ENCODE data around the gene CASP3. TPM values are rescaled to one million over a fixed set of nuclear protein-coding genes. Genes with fewer than 3 reads are reported as not detected.

The CASP3 gene
- total and polyA plus RNA-seq, 11 donors: 7.3 to 32.0 (median 15.8) TPM

DNA sequence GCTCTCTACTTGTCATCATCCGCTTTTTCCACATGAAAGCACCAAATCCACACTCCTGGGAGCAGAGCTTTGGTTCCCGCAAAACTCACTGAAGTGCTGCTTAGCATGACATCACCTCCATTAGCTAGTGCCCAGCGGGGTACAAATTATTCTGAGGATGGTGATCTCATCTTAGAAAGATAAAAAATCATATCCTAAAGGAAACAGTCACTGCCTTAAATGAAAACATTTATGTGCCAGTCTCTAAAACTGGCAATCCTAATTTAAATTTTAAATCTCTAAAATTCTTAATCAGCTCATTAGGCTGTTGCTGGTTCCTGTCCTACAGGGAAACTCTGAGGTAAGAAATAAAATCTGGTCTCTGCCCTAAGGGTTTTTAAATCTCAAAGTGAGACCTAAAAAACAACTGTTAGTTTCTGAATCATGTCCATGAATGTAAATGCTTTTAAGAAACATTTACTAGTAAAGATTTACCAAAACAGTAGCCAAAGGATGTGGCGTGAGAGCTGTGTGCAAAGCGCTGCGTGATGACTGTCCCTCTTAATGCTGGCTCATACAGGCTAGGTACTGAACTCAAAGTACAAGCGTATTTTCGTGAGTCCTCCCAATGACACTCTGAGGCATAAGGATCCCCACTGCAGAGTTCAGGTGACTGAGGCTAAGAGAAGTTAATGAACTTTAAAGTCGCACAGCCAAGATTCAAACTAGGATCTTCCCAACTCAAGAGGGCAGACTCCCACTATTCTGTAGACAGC lies 4.5 kb downstream of the CASP3 start:
- intact Hi-C loops (cut with DNase I): loop anchor here in 9 of 10 donors (5.0 to 10.0 kb wide), 11 partner anchors 88 to 382 kb away; partner anchors contain the start of genes CENPU (in 6 of the 9), IRF2 (in 3 of the 9) and ACSL1 (in 1 of the 9)
- no peaks in the 10 kb centered on the region for H3K9me3 ChIP-seq
- no peak for ATAC-seq
- TF ChIP-seq POLR2A (IDR thresholded peaks at IDR 0.05) (no peak), CTCF (IDR thresholded peaks at IDR 0.05) (no peak)
- H3K27ac ChIP-seq: peak overlapping the region in 7 of 12 donors; percentile 16 to 99 (median 46)
- DNase-seq: no peak
- peaks cover 0 to 50% (median 0%) of the 10 kb centered on the region in 9 donors for H3K36me3 ChIP-seq
- WGBS, 4 donors: 72 to 76% (median 74%) methylated on average over 9 of the region's 9 CpGs
- no peaks in the 10 kb centered on the region for H3K27me3 ChIP-seq
- no peak overlapping the region for H3K4me3 ChIP-seq
- peaks cover 5 to 76% (median 60%) of the 10 kb centered on the region in 12 donors for H3K4me1 ChIP-seq

DNA sequence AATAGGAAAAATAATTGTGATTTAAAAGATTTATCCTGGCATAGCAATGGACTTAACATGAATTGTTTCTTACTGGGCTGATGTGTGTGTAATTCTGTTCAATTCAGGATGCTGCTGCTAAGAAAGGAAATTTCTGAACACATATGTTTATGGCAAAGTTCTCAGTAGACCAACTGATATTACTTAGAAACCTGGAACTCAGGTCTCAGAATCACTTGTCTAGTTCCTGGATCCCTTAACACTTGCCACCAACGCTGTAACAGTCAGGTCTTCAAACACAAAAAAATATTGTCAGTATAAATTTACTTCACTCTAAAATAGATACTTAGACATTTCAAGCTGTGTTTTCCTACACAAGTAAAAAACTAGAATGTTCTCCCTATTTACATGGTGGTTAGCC lies 5.5 kb downstream of the CASP3 start:
- TF ChIP-seq POLR2A (IDR thresholded peaks at IDR 0.05): no peak
- Histone ChIP-seq H3K36me3 (peaks cover 0 to 58% (median 0%) of the 10 kb centered on the region in 9 donors), H3K4me3 (no peak overlapping the region), H3K4me1 (peaks cover 5 to 80% (median 65%) of the 10 kb centered on the region in 12 donors), H3K27ac (peak overlapping the region in 5 of 12 donors; percentile 40 to 99 (median 54)), H3K27me3 (no peaks in the 10 kb centered on the region), H3K9me3 (no peaks in the 10 kb centered on the region)
- WGBS, 4 donors: 81 to 92% (median 84%) methylated on average over 1 of the region's 1 CpG
- intact Hi-C loops (cut with DNase I): loop anchor here in 7 of 10 donors (10.0 kb wide), 8 partner anchors 91 to 379 kb away; partner anchors contain the start of genes IRF2 (in 3 of the 7), ACSL1 (in 1 of the 7) and CENPU (in 1 of the 7)
- DNase-seq (no peak), ATAC-seq (no peak)

- ATAC-seq: no peak
- WGBS, 4 donors: 93 to 98% (median 97%) methylated on average over 5 of the region's 5 CpGs
- Histone ChIP-seq H3K9me3 (no peaks in the 10 kb centered on the region), H3K27ac (no peak overlapping the region), H3K27me3 (no peaks in the 10 kb centered on the region), H3K4me3 (no peak overlapping the region), H3K4me1 (peaks cover 0 to 60% (median 47%) of the 10 kb centered on the region in 12 donors), H3K36me3 (peaks cover 0 to 69% (median 19%) of the 10 kb centered on the region in 9 donors)
- no peak for TF ChIP-seq CTCF (IDR thresholded peaks at IDR 0.05)
- intact Hi-C loops (cut with DNase I): loop anchor here in 7 of 10 donors (10.0 kb wide), 8 partner anchors 93 to 377 kb away; partner anchors contain the start of genes IRF2 (in 3 of the 7), ACSL1 (in 1 of the 7) and CENPU (in 1 of the 7)
- no peak for DNase-seq
Measured at GRCh38 chr4:184641451-184641850, 7.8 kb downstream of the CASP3 start.

DNA sequence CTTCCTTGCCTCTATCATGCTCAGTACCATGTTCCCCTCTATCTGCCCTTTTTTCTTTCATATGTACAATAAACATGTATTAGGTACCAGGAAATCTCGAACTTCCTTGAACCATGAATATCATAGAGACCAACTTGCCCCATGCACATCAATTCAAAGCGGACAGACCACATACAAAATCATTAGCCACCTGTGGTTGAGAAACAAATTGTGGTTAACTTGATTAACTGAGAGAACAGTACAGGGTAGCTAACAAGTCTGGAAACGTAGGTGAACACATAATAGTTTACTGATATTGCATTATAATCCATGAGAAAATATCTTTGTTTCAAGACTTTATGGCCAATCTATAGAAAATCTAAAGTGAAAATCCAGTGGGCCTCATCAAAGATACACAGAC lies 8.2 kb downstream of the CASP3 start:
- Histone ChIP-seq H3K4me1 (peaks cover 0 to 55% (median 42%) of the 10 kb centered on the region in 12 donors), H3K27ac (no peak overlapping the region), H3K36me3 (peaks cover 0 to 69% (median 24%) of the 10 kb centered on the region in 9 donors), H3K9me3 (no peaks in the 10 kb centered on the region), H3K27me3 (no peaks in the 10 kb centered on the region), H3K4me3 (no peak overlapping the region)
- ATAC-seq: no peak
- intact Hi-C loops (cut with DNase I): loop anchor here in 7 of 10 donors (10.0 kb wide), 8 partner anchors 94 to 376 kb away; partner anchors contain the start of genes IRF2 (in 3 of the 7), ACSL1 (in 1 of the 7) and CENPU (in 1 of the 7)
- no peak for DNase-seq
- WGBS, 4 donors: 87 to 93% (median 89%) methylated on average over 3 of the region's 3 CpGs
- TF ChIP-seq POLR2A (IDR thresholded peaks at IDR 0.05) (no peak), CTCF (IDR thresholded peaks at IDR 0.05) (no peak)
